ENCODE measurements around the gene KIF9.
A peak's percentile ranks its signal among the peaks of the same experiment; 100 is the strongest.

The KIF9 gene

GRCh38 chr3:47291158-47291753 lies 8.7 kb upstream of the KIF9 start:
- H3K9me3 ChIP-seq (ENCODE audit: insufficient read depth, low read length): no peaks in the 10 kb centered on the region
- TF ChIP-seq ZNF274 (IDR thresholded peaks at IDR 0.05; ENCODE audit: low read depth, low read length) (no peak), SUZ12 (IDR thresholded peaks at IDR 0.05; ENCODE audit: extremely low read depth, insufficient read depth, insufficient read length) (no peak), YY1 (IDR thresholded peaks at IDR 0.05; ENCODE audit: insufficient read depth, insufficient read length) (no peak)
- no peak overlapping the region for H3K4me3 ChIP-seq (ENCODE audit: insufficient read length, low read depth)
- no peak overlapping the region for H3K9ac ChIP-seq (ENCODE audit: insufficient read length, low read depth)
- H3K36me3 ChIP-seq (ENCODE audit: insufficient read depth, insufficient read length, low read length): peaks cover 70% of the 10 kb centered on the region
- H3K27me3 ChIP-seq (ENCODE audit: insufficient read depth, insufficient read length): no peaks in the 10 kb centered on the region
- H3K4me1 ChIP-seq (ENCODE audit: insufficient read depth, insufficient read length): no peaks in the 10 kb centered on the region
- DNase-seq (ENCODE audit: low read depth, low spot score): no peak

GRCh38 chr3:47288966-47289910 lies 6.6 kb upstream of the KIF9 start:
- no peak for DNase-seq (ENCODE audit: low read depth, low spot score)
- H3K4me3 ChIP-seq (ENCODE audit: insufficient read length, low read depth): no peak overlapping the region

GRCh38 chr3:47283591-47284364 lies 1.2 kb upstream of the KIF9 start:
- H3K4me1 ChIP-seq (ENCODE audit: insufficient read depth, insufficient read length): peaks cover 7% of the 10 kb centered on the region
- peaks cover 42% of the 10 kb centered on the region for H3K36me3 ChIP-seq (ENCODE audit: insufficient read depth, insufficient read length, low read length)
- DNase-seq (ENCODE audit: low read depth, low spot score): no peak
- H3K4me3 ChIP-seq (ENCODE audit: insufficient read length, low read depth): peak overlapping the region; percentile 97
- peak overlapping the region; percentile 95 for H3K9ac ChIP-seq (ENCODE audit: insufficient read length, low read depth)
- H3K9me3 ChIP-seq (ENCODE audit: insufficient read depth, low read length): no peaks in the 10 kb centered on the region
- TF ChIP-seq ZNF274 (IDR thresholded peaks at IDR 0.05; ENCODE audit: low read depth, low read length) (no peak), SUZ12 (IDR thresholded peaks at IDR 0.05; ENCODE audit: extremely low read depth, insufficient read depth, insufficient read length) (no peak), YY1 (IDR thresholded peaks at IDR 0.05; ENCODE audit: insufficient read depth, insufficient read length) (no peak)
- H3K27me3 ChIP-seq (ENCODE audit: insufficient read depth, insufficient read length): no peaks in the 10 kb centered on the region

More at GRCh38 chr3:47288966-47289910, 6.6 kb upstream of the KIF9 start:
- Histone ChIP-seq H3K9me3 (ENCODE audit: insufficient read depth, low read length) (no peaks in the 10 kb centered on the region), H3K36me3 (ENCODE audit: insufficient read depth, insufficient read length, low read length) (peaks cover 67% of the 10 kb centered on the region), H3K27me3 (ENCODE audit: insufficient read depth, insufficient read length) (no peaks in the 10 kb centered on the region), H3K9ac (ENCODE audit: insufficient read length, low read depth) (no peak overlapping the region), H3K4me1 (ENCODE audit: insufficient read depth, insufficient read length) (no peaks in the 10 kb centered on the region)
- TF ChIP-seq ZNF274 (IDR thresholded peaks at IDR 0.05; ENCODE audit: low read depth, low read length): no peak
- no peak for TF ChIP-seq YY1 (IDR thresholded peaks at IDR 0.05; ENCODE audit: insufficient read depth, insufficient read length)
- no peak for TF ChIP-seq SUZ12 (IDR thresholded peaks at IDR 0.05; ENCODE audit: extremely low read depth, insufficient read depth, insufficient read length)

DNA sequence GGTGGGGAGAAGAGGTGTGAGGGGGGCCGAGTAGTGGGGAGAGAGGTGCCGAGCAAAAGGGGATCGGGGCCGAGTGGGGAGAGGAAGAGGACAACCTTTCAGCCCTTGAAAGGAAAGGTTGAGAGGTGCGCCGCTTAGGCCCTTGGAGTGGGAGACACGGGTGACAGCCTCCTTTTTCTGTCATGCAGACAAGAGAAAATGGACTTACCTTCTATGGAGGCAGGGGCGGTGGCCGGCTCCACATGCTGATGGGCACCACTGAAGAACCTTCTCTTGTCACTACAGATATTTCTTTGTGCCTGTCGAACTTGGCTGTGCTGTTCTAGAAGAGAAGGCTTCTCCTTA lies 566 bp upstream of the KIF9 start:
- no peak for TF ChIP-seq YY1 (IDR thresholded peaks at IDR 0.05; ENCODE audit: insufficient read depth, insufficient read length)
- TF ChIP-seq SUZ12 (IDR thresholded peaks at IDR 0.05; ENCODE audit: extremely low read depth, insufficient read depth, insufficient read length): no peak
- TF ChIP-seq ZNF274 (IDR thresholded peaks at IDR 0.05; ENCODE audit: low read depth, low read length): no peak
- Histone ChIP-seq H3K4me1 (ENCODE audit: insufficient read depth, insufficient read length) (peaks cover 7% of the 10 kb centered on the region), H3K9ac (ENCODE audit: insufficient read length, low read depth) (peak overlapping the region; percentile 95), H3K9me3 (ENCODE audit: insufficient read depth, low read length) (no peaks in the 10 kb centered on the region), H3K4me3 (ENCODE audit: insufficient read length, low read depth) (peak overlapping the region; percentile 97), H3K36me3 (ENCODE audit: insufficient read depth, insufficient read length, low read length) (peaks cover 36% of the 10 kb centered on the region), H3K27me3 (ENCODE audit: insufficient read depth, insufficient read length) (no peaks in the 10 kb centered on the region)
- DNase-seq (ENCODE audit: low read depth, low spot score): no peak

GRCh38 chr3:47280519-47280918 lies 2.1 kb downstream of the KIF9 start:
- DNase-seq (ENCODE audit: low read depth, low spot score): no peak
- TF ChIP-seq ZNF274 (IDR thresholded peaks at IDR 0.05; ENCODE audit: low read depth, low read length) (no peak), SUZ12 (IDR thresholded peaks at IDR 0.05; ENCODE audit: extremely low read depth, insufficient read depth, insufficient read length) (no peak), YY1 (IDR thresholded peaks at IDR 0.05; ENCODE audit: insufficient read depth, insufficient read length) (no peak)
- Histone ChIP-seq H3K9ac (ENCODE audit: insufficient read length, low read depth) (no peak overlapping the region), H3K4me3 (ENCODE audit: insufficient read length, low read depth) (no peak overlapping the region), H3K4me1 (ENCODE audit: insufficient read depth, insufficient read length) (peaks cover 7% of the 10 kb centered on the region), H3K36me3 (ENCODE audit: insufficient read depth, insufficient read length, low read length) (peaks cover 15% of the 10 kb centered on the region), H3K9me3 (ENCODE audit: insufficient read depth, low read length) (no peaks in the 10 kb centered on the region), H3K27me3 (ENCODE audit: insufficient read depth, insufficient read length) (no peaks in the 10 kb centered on the region)

GRCh38 chr3:47276558-47276957 lies 6.0 kb downstream of the KIF9 start:
- H3K9me3 ChIP-seq (ENCODE audit: insufficient read depth, low read length): no peaks in the 10 kb centered on the region
- H3K4me1 ChIP-seq (ENCODE audit: insufficient read depth, insufficient read length): peaks cover 7% of the 10 kb centered on the region
- TF ChIP-seq SUZ12 (IDR thresholded peaks at IDR 0.05; ENCODE audit: extremely low read depth, insufficient read depth, insufficient read length) (no peak), ZNF274 (IDR thresholded peaks at IDR 0.05; ENCODE audit: low read depth, low read length) (no peak), YY1 (IDR thresholded peaks at IDR 0.05; ENCODE audit: insufficient read depth, insufficient read length) (no peak)
- no peak overlapping the region for H3K4me3 ChIP-seq (ENCODE audit: insufficient read length, low read depth)
- no peak overlapping the region for H3K9ac ChIP-seq (ENCODE audit: insufficient read length, low read depth)
- no peak for DNase-seq (ENCODE audit: low read depth, low spot score)
- H3K27me3 ChIP-seq (ENCODE audit: insufficient read depth, insufficient read length): no peaks in the 10 kb centered on the region
- peaks cover 9% of the 10 kb centered on the region for H3K36me3 ChIP-seq (ENCODE audit: insufficient read depth, insufficient read length, low read length)
